ENCODE results near the gene TM4SF20.

Gene TM4SF20

GRCh38 chr2:227365833-227366232 is 13.3 kb downstream of the TM4SF20 start:
- TF ChIP-seq GATA2 (IDR thresholded peaks at IDR 0.05; ENCODE audit: low read depth, low read length) (no peak), GATA3 (IDR thresholded peaks at IDR 0.05; ENCODE audit: low read depth, low read length) (no peak)

GRCh38 chr2:227363756-227364155 is 15.3 kb downstream of the TM4SF20 start:
- TF ChIP-seq GATA2 (IDR thresholded peaks at IDR 0.05; ENCODE audit: low read depth, low read length) (no peak), GATA3 (IDR thresholded peaks at IDR 0.05; ENCODE audit: low read depth, low read length) (no peak)

DNA sequence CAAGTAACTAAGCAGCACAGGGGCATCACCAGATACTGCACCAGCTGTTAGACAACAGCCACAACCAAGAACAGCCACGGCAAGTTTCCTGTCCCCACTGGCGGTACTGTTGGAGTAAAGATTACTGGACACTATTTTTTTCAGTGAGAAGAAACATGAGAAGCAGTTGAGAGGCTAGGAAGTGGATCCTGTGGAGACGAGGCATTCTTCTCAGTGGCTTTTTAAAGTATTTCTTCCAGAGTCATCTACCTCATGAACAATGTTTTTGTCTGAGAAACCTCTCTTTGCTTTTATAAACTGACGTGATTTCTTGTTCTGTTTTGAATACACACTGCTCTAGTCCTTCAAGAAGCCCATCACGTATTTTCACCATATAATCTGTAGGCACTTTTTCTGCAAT is 18.8 kb downstream of the TM4SF20 start:
- TF ChIP-seq GATA2 (IDR thresholded peaks at IDR 0.05; ENCODE audit: low read depth, low read length) (no peak), GATA3 (IDR thresholded peaks at IDR 0.05; ENCODE audit: low read depth, low read length) (no peak)

DNA sequence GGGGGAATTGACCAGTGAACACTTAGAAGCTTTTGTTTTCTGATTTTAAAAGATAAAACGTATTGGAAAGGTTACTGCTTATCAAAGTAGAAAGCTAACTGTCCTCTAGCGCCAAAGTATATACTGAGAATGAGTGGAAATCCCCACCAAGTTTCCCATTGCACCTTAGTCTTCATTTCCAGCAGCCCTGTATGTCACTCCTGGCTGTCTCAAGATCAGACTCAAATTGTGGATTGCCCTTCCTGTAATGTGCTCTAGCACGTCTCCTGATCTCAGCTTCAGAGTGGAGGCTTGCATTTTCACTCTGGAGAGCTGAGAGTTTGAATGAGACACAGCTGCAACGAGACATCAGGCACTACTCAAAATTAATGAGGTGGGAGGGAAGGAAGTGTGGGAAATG is 27.5 kb downstream of the TM4SF20 start:
- TF ChIP-seq GATA3 (IDR thresholded peaks at IDR 0.05; ENCODE audit: low read depth, low read length): no peak
- TF ChIP-seq GATA2 (IDR thresholded peaks at IDR 0.05; ENCODE audit: low read depth, low read length): no peak

GRCh38 chr2:227349989-227350612 is 29.0 kb downstream of the TM4SF20 start:
- no peak for TF ChIP-seq GATA3 (IDR thresholded peaks at IDR 0.05; ENCODE audit: low read depth, low read length)
- TF ChIP-seq GATA2 (IDR thresholded peaks at IDR 0.05; ENCODE audit: low read depth, low read length): no peak

GRCh38 chr2:227348324-227348723 is 30.8 kb downstream of the TM4SF20 start:
- TF ChIP-seq GATA2 (IDR thresholded peaks at IDR 0.05; ENCODE audit: low read depth, low read length) (no peak), GATA3 (IDR thresholded peaks at IDR 0.05; ENCODE audit: low read depth, low read length) (no peak)

- TF ChIP-seq GATA3 (IDR thresholded peaks at IDR 0.05; ENCODE audit: low read depth, low read length) (no peak), GATA2 (IDR thresholded peaks at IDR 0.05; ENCODE audit: low read depth, low read length) (no peak)
Measured at GRCh38 chr2:227347117-227347516, 32.0 kb downstream of the TM4SF20 start.

DNA sequence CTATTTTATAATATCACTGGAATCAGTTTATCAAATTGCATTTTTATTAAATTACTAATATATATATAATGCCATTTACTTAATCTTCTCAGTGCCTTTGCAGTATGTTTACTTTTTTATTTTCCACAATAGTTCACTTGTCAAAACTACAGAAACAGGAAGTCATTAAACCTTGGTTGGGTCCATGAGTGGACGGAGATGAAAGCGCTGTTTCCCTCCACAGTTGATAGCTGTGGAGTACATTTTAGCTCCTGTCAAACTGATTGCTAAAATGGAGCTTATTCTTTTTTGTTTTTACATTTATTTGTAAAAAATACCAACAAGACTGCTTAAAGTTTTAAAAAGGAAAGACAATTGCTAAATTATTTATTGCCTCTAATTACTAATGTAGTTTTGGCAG is 34.9 kb downstream of the TM4SF20 start:
- no peak for TF ChIP-seq GATA2 (IDR thresholded peaks at IDR 0.05; ENCODE audit: low read depth, low read length)
- no peak for TF ChIP-seq GATA3 (IDR thresholded peaks at IDR 0.05; ENCODE audit: low read depth, low read length)

DNA sequence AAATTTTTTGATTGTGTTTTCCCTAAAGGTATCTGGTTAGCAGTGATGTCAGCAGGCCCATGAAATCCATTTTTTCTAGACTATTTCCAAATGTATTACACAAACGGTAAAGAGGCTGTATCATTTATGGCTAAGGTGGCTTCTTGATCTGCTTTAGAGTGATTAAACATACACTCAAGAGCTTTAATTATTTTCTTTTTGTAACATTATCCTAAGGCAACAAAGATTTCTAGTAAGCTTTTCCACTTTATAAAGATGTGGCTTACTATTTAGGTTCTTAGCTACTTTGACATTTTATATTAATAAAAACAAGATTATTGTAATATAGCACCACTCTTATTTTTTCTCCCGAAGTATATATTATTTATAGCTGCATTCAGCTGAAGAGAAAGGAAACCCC is 37.6 kb downstream of the TM4SF20 start:
- TF ChIP-seq GATA3 (IDR thresholded peaks at IDR 0.05; ENCODE audit: low read depth, low read length) (no peak), GATA2 (IDR thresholded peaks at IDR 0.05; ENCODE audit: low read depth, low read length) (no peak)

DNA sequence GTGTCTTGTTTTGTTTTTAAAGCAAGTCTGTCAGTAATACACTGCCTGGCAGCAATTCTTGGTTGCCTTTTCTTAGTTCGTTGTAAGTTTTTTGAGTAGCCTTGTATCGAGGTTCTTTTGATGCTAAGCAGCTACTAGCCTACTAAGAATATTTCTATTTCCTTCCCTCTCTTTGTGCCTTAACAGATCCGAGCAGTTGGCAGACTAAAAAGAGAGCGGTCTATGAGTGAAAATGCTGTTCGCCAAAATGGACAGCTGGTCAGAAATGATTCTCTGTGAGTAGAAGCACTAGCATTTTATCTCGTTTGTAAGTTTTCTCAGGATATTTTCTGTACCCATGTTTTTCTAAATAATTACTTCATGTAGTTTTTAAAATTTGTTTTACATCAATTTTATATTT is 39.0 kb downstream of the TM4SF20 start:
- no peak for TF ChIP-seq GATA2 (IDR thresholded peaks at IDR 0.05; ENCODE audit: low read depth, low read length)
- no peak for TF ChIP-seq GATA3 (IDR thresholded peaks at IDR 0.05; ENCODE audit: low read depth, low read length)

DNA sequence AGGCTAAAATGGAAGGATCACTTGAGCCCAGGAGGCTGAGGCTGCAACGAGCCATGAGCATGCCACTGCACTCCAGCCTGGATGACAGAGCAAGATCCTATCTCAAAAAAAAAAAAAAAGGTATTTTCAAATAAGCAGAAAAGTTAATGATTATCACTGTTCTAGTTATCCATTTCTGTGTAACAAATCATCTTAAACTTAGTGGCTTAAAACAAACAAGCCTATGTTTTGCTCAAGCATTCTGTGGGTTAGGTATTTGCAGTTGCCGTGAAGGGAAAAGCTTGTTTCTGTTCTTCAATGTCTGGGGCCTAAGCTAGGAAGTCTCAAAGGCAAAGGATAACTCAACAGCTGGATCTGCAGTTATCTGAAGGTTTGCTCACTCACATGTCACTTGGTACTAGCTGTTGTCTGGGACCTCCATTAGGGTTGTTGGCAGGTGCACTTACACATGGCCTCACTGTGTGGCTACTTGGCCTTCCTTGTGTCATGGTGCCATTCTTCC is 40.0 kb downstream of the TM4SF20 start:
- TF ChIP-seq GATA3 (IDR thresholded peaks at IDR 0.05; ENCODE audit: low read depth, low read length) (no peak), GATA2 (IDR thresholded peaks at IDR 0.05; ENCODE audit: low read depth, low read length) (no peak)

DNA sequence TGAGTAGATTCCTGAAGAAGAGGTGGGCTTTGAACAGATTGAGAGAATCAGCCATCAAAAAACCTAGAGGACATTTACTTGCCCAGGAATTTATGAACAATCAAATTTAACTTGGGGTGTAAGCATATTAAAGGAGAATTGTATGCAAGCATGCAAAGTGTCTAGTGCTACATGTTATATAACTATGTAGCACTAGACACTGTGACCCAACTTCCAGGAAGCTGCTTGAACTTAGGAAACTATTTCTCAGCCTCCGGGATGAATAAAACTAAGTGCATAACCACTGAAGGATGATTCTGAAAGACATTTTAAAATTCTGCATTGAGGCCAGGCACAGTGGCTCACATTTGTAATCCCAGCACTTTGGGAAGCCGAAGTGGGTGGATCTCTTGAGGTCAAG is 41.7 kb downstream of the TM4SF20 start:
- no peak for TF ChIP-seq GATA3 (IDR thresholded peaks at IDR 0.05; ENCODE audit: low read depth, low read length)
- no peak for TF ChIP-seq GATA2 (IDR thresholded peaks at IDR 0.05; ENCODE audit: low read depth, low read length)

DNA sequence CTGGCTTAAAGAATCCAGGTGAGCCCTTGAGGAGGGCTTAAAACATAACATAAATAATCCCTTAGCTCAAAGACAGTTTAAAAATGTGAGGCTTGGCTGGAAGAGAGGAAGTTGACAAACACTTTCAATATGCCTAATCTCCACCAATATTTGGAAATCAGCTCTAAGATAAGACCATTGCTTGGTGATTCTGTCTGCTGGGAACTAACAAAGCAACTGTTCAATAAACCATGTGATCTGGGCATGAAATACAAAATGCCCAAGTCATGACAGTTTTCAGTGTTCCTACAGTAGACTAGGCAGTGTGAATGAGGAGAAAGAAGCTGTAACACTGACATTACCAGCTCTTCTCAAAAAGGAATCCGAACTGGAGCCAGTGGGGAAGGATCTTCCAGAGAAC is 43.4 kb downstream of the TM4SF20 start:
- TF ChIP-seq GATA3 (IDR thresholded peaks at IDR 0.05; ENCODE audit: low read depth, low read length): no peak
- no peak for TF ChIP-seq GATA2 (IDR thresholded peaks at IDR 0.05; ENCODE audit: low read depth, low read length)

GRCh38 chr2:227326783-227327182 is 52.3 kb downstream of the TM4SF20 start:
- no peak for TF ChIP-seq GATA2 (IDR thresholded peaks at IDR 0.05; ENCODE audit: low read depth, low read length)
- no peak for TF ChIP-seq GATA3 (IDR thresholded peaks at IDR 0.05; ENCODE audit: low read depth, low read length)

GRCh38 chr2:227325839-227326195 is 53.3 kb downstream of the TM4SF20 start:
- TF ChIP-seq GATA2 (IDR thresholded peaks at IDR 0.05; ENCODE audit: low read depth, low read length): no peak
- TF ChIP-seq GATA3 (IDR thresholded peaks at IDR 0.05; ENCODE audit: low read depth, low read length): no peak
